Measurements from ENCODE around the gene STOM.

GRCh38 chr9:121386442-121387175 is 16.6 kb upstream of the STOM start:
- TF ChIP-seq CTCF (IDR thresholded peaks at IDR 0.05) (no peak), POLR2AphosphoS5 (IDR thresholded peaks at IDR 0.05) (no peak), EP300 (IDR thresholded peaks at IDR 0.05) (no peak), POLR2A (IDR thresholded peaks at IDR 0.05) (no peak)

All from gastroesophageal sphincter (tissue), 3 donors.